Measurements from ENCODE around the gene GLCCI1. TPM values are rescaled to one million over a fixed set of nuclear protein-coding genes. Genes with fewer than 3 reads are reported as not detected.

GLCCI1 gene
- total and polyA plus RNA-seq, 2 of the 13 experiments (the other 11 are each of a cell fraction or from before 2014, with no cell fraction given): 1.3 to 1.7 TPM

DNA sequence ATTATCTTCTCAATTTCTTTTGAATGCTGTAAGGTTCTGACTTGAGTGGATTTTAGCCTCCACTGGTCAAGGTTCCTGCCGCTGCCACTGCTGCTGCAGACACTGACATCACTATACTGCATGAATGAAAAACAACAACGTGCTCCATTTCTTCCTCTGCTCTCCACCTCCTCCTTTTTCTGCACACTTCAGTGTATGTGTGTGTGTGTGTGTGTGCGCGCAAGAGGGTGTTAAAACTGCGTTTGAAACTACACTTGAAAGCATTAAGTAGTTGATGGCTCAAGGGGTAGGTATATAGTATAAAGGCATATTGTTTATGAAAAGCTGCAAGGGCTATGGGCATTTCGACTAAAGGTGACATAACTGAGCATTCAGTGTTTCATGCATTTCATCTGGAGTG, 3.5 kb downstream of the GLCCI1 start:
- FAIRE-seq (no peak), ATAC-seq (no peak), DNase-seq (ENCODE audit: low spot score) (no peak)
- Histone ChIP-seq H3K79me2 (ENCODE audit: insufficient read depth, low read length) (no peaks in the 10 kb centered on the region), H3K27me3 (ENCODE audit: control insufficient read depth in 1 of 2, insufficient read depth in 2 of 2, low read length in 2 of 2) (peaks cover 0 to 5% of the 10 kb centered on the region in 2 experiments; a peak in 1 of 5 replicates), H4K20me1 (ENCODE audit: insufficient read depth, low read length) (no peaks in the 10 kb centered on the region), H3K4me1 (ENCODE audit: insufficient read depth, low read length) (peaks cover 31% of the 10 kb centered on the region), H3K27ac (ENCODE audit: extremely low read length, insufficient read depth, low read length) (no peak overlapping the region), H3K9me3 (ENCODE audit: low read length) (no peaks in the 10 kb centered on the region), H3K36me3 (replicated peaks in 1 of 2; ENCODE audit: control insufficient read depth in 1 of 2, insufficient read depth in 2 of 2, low read length in 2 of 2) (no peaks in the 10 kb centered on the region), H3K4me3 (replicated peaks in 1 of 3; ENCODE audit: insufficient read depth in 1 of 3, low read depth in 2 of 3, low read length in 3 of 3) (no peak overlapping the region), H3K9ac (ENCODE audit: insufficient read depth, low read depth, low read length) (no peak overlapping the region), H3K4me2 (ENCODE audit: low read depth, low read length) (no peak overlapping the region), H2AFZ (ENCODE audit: low read length) (no peak overlapping the region)
- ChIA-PET CTCF (ENCODE audit: low intra/inter-chr PET ratio, low total read pairs) (no interaction called here), POLR2A (no interaction called here)
- no TSS peak for BruUV-seq (replicated peaks)
- TF ChIP-seq, protein P1, sequence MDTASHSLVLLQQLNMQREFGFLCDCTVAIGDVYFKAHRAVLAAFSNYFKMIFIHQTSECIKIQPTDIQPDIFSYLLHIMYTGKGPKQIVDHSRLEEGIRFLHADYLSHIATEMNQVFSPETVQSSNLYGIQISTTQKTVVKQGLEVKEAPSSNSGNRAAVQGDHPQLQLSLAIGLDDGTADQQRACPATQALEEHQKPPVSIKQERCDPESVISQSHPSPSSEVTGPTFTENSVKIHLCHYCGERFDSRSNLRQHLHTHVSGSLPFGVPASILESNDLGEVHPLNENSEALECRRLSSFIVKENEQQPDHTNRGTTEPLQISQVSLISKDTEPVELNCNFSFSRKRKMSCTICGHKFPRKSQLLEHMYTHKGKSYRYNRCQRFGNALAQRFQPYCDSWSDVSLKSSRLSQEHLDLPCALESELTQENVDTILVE (CRISPR knock-in tag; IDR thresholded peaks at IDR 0.05): no peak
- no peak for TF ChIP-seq AHR (CRISPR knock-in tag; IDR thresholded peaks at IDR 0.05)
- no peak for TF ChIP-seq MIER3 (CRISPR knock-in tag; IDR thresholded peaks at IDR 0.05; ENCODE audit: borderline replicate concordance)
- TF ChIP-seq ISX (CRISPR knock-in tag; conservative IDR thresholded peaks at IDR 0.05): no peak
- TF ChIP-seq, protein P2, sequence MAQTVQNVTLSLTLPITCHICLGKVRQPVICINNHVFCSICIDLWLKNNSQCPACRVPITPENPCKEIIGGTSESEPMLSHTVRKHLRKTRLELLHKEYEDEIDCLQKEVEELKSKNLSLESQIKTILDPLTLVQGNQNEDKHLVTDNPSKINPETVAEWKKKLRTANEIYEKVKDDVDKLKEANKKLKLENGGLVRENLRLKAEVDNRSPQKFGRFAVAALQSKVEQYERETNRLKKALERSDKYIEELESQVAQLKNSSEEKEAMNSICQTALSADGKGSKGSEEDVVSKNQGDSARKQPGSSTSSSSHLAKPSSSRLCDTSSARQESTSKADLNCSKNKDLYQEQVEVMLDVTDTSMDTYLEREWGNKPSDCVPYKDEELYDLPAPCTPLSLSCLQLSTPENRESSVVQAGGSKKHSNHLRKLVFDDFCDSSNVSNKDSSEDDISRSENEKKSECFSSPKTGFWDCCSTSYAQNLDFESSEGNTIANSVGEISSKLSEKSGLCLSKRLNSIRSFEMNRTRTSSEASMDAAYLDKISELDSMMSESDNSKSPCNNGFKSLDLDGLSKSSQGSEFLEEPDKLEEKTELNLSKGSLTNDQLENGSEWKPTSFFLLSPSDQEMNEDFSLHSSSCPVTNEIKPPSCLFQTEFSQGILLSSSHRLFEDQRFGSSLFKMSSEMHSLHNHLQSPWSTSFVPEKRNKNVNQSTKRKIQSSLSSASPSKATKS (CRISPR knock-in tag; IDR thresholded peaks at IDR 0.05): no peak
- no peak for TF ChIP-seq RBFOX2 (IDR thresholded peaks at IDR 0.05; ENCODE audit: low read depth, low read length)
- no peak for TF ChIP-seq HNF4G (IDR thresholded peaks at IDR 0.05; ENCODE audit: borderline replicate concordance, low read depth, low read length)
- no peak for TF ChIP-seq HNF4G (CRISPR knock-in tag; IDR thresholded peaks at IDR 0.05; ENCODE audit: borderline replicate concordance, low read depth)
- TF ChIP-seq, protein P3, sequence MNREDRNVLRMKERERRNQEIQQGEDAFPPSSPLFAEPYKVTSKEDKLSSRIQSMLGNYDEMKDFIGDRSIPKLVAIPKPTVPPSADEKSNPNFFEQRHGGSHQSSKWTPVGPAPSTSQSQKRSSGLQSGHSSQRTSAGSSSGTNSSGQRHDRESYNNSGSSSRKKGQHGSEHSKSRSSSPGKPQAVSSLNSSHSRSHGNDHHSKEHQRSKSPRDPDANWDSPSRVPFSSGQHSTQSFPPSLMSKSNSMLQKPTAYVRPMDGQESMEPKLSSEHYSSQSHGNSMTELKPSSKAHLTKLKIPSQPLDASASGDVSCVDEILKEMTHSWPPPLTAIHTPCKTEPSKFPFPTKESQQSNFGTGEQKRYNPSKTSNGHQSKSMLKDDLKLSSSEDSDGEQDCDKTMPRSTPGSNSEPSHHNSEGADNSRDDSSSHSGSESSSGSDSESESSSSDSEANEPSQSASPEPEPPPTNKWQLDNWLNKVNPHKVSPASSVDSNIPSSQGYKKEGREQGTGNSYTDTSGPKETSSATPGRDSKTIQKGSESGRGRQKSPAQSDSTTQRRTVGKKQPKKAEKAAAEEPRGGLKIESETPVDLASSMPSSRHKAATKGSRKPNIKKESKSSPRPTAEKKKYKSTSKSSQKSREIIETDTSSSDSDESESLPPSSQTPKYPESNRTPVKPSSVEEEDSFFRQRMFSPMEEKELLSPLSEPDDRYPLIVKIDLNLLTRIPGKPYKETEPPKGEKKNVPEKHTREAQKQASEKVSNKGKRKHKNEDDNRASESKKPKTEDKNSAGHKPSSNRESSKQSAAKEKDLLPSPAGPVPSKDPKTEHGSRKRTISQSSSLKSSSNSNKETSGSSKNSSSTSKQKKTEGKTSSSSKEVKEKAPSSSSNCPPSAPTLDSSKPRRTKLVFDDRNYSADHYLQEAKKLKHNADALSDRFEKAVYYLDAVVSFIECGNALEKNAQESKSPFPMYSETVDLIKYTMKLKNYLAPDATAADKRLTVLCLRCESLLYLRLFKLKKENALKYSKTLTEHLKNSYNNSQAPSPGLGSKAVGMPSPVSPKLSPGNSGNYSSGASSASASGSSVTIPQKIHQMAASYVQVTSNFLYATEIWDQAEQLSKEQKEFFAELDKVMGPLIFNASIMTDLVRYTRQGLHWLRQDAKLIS (CRISPR knock-in tag; IDR thresholded peaks at IDR 0.05): no peak
- TF ChIP-seq ELF4 (CRISPR knock-in tag; IDR thresholded peaks at IDR 0.05; ENCODE audit: borderline replicate concordance): no peak
- no peak for TF ChIP-seq ZNF569 (CRISPR knock-in tag; IDR thresholded peaks at IDR 0.05; ENCODE audit: borderline replicate concordance)
- no peak for TF ChIP-seq SRF (IDR thresholded peaks at IDR 0.05; ENCODE audit: low read depth, low read length)
- no peak for TF ChIP-seq SOX13 (IDR thresholded peaks at IDR 0.05)
- TF ChIP-seq SOX13 (CRISPR knock-in tag; conservative IDR thresholded peaks at IDR 0.05 in 1 of 2, IDR thresholded peaks at IDR 0.05 in 1 of 2): no peak
- intact Hi-C loops (cut with micrococcal nuclease; ENCODE audit: unreplicated experiment) (no loop called here), in situ Hi-C loops (cut with HindIII; ENCODE audit: extremely low pct_ligation_motif_present, low pct_unique_long_range_greater_than_20kb) (no loop called here)
- WGBS (ENCODE audit: low lambda C conversion rate): 58% methylated on average over 6 of the region's 6 CpGs
